ENCODE results near the gene WFDC6.

Gene WFDC6

GRCh38 chr20:45515147-45515913, 24.0 kb downstream of the WFDC6 start, which contains the start of gene SPINT3:
Gene SPINT3, minus strand, starts transcription at chr20:45515622. Its CDS starts 14 bp downstream, at chr20:45515608.
- no peak for DNase-seq (ENCODE audit: low spot score)

DNA sequence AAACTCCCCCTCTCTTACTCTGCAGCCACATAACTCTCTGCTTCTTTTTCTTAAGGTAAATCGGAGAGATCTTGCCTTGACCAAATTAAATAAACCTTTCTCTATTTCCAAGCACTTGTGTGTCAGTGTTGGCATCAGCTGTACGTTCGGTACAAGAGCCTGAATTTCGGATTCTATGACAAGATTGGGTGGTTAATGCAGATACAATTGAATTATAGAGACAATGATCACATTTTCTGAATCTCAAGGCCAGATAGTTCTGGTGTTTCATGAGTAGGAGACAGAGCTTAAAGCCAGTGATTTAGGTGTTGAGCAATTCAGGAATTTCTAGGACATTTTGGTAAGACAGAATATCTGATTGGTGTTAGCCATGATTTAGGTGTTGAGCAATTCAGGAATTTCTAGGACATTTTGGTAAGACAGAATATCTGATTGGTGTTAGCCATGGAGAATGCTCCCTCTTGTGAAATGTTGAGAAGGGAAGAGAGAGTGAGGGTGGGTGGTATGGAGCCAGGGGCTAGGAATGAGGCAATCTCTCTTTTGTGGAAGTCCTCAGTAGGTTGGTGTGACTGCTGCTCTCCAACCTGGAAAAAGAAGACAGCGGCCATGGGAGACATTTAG, 28.9 kb downstream of the WFDC6 start:
- DNase-seq (ENCODE audit: low spot score), result no peak

DNA sequence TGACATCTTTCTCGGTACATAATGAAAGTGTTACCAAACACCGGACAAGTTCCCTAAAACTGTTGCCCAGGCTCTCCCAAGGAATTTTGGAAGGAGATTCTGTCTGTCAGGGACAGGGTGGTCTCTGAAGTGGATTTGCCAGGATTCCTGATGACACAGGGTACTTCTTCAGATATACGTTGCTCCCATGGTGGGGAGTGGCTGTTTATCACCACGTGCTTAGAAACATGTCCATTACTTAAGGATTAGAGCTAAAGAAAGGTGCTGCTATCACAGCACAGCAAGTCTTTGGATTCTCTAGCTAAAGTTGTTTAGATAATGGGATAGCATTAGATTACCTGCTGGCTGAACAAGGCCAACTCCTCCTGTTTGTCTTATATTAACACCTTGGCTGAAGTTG, 30.2 kb downstream of the WFDC6 start:
- no peak for DNase-seq (ENCODE audit: low spot score)

DNA sequence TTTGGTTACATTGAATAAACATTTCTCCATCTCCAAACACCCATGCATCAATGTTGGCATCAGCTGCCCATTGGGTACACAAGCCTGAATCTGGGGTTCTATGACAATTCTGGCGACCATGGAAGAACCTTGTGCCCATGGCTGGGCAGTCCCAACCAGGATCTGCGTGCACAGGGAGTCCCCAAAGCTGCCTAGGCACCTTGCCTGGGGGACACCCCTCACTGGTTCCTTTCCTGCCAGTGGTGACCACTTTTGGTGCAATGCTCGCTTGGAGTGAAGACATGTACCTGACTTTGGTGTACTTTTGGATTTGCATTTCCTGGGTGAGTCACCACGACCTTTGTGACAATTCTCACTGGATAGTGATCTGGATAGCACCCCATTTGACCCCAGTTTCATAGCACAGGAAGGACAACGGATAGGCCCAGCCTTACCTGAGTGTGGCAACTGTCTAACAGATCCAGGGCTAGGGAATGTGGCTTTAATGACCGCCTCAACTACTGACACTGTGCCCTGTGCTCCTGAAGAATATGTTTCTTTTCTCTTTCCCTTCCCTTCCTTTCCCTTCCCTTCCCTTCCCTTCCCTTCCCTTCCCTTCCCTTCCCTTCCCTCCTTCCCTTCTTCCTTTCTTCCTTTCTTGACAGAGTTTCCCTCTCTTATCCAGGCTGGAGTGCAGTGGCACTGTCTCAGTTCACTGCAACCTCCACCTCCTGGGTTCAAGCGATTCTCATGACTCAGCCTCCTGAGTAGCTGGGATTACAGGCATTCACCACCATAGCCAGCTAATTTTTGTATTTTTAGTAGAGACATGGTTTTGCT, 31.0 kb downstream of the WFDC6 start:
- no peak for DNase-seq (ENCODE audit: low spot score)

- no peak for DNase-seq (ENCODE audit: low spot score)
Measured at GRCh38 chr20:45507011-45507820, 32.1 kb downstream of the WFDC6 start.

- no peak for DNase-seq (ENCODE audit: low spot score)
Measured at GRCh38 chr20:45506398-45506797, 32.9 kb downstream of the WFDC6 start.

GRCh38 chr20:45503403-45503802, 35.9 kb downstream of the WFDC6 start:
- no peak for DNase-seq (ENCODE audit: low spot score)

- no peak for DNase-seq (ENCODE audit: low spot score)
Measured at GRCh38 chr20:45502561-45502960, 36.7 kb downstream of the WFDC6 start.

GRCh38 chr20:45501600-45501999, 37.7 kb downstream of the WFDC6 start:
- DNase-seq (ENCODE audit: low spot score), result no peak

DNA sequence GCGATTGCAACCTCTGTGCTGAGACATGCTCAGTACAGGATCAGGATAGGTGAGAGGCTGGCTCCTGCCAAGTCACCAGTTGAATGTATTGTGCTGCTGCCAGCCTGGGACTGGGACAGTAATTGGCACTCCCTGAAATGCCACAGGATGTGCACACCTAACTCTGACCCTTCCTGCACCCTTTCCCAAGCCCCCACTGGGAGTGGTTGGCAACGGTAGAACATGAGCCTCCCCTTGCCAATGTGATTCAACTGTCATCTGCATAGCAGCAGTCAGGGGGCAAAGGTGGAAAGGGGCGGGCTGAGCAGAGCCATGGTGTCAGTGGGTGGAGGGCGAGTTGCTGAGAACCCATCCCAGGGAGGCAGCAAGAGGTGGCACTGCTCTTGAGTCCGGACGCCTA, 39.3 kb downstream of the WFDC6 start:
- DNase-seq (ENCODE audit: low spot score), result no peak

GRCh38 chr20:45497971-45498494, 41.2 kb downstream of the WFDC6 start:
- no peak for DNase-seq (ENCODE audit: low spot score)

DNA sequence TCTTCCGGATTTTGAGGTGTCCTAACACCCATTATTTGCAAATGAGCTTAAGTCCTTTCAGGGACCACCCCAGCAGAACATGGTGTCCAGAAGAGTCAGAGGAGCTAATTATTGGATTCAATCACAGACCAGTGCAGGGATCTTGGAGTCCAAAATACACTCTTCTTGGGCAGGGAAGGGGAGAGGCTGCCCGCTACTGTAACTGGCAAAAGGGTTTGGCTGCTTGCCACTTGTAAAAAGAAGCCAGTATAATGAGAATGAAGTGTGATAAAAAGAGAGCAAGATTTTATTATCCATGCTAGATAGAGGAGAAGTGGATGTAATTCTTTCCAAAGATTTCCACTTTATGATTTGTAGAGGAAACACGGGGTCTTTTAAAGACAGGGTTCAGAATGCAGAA, 43.1 kb downstream of the WFDC6 start:
- DNase-seq (ENCODE audit: low spot score), result no peak

GRCh38 chr20:45495501-45495941, 43.8 kb downstream of the WFDC6 start:
- DNase-seq (ENCODE audit: low spot score), result no peak

GRCh38 chr20:45489083-45489531, 50.2 kb downstream of the WFDC6 start:
- DNase-seq (ENCODE audit: low spot score), result no peak

GRCh38 chr20:45487231-45487635, 52.0 kb downstream of the WFDC6 start:
- peak; percentile 58 for DNase-seq (ENCODE audit: low spot score)

GRCh38 chr20:45485388-45485787, 53.9 kb downstream of the WFDC6 start:
- DNase-seq (ENCODE audit: low spot score), result no peak

DNA sequence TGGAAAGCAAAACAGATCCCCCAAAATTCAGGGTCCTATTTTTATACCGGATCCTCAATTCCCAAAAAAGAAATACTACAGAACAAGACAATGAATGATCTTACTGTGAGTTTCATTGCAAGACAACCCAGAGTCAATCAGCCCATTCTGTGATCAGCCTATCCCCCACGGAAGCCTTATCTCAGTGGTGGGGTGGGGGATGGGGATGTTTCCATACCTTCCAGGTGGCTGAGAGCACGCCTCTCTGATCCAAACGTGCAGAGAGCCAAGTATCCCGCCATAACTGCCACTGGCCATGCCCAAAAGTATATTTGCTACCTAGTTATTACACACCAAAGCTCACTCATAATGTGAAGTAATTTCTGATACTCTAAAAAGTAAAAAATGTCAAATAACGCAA, 54.6 kb downstream of the WFDC6 start:
- DNase-seq (ENCODE audit: low spot score), result no peak

All from ecto neural progenitor cell (in vitro differentiated cells).